Mesenchymal stem cell (in vitro differentiated cells and primary cell): Measurements from ENCODE around the gene ATF3.
"Not testable (repeated sequence)": the region's sequence is repeated elsewhere in the genome, so short reads cannot be mapped to it uniquely, and the experiment has no call there.

Source experiments
- DNase-seq: peaks from one replicate; pipeline ENCODE4 v3.0.0-alpha.2; 2013
- H2AFZ ChIP-seq: one replicate; pipeline ENCODE4 v1.6.1; 2013; ENCODE audit warnings: low read depth, mild to moderate bottlenecking, control low read depth, inconsistent platforms, low read length, moderate library complexity
- H2AK5ac ChIP-seq: 2 replicates; pipeline ENCODE4 v1.6.1; 2013; ENCODE audit warnings: low read length, moderate library complexity, mild to moderate bottlenecking, inconsistent platforms; ENCODE audit not compliant: severe bottlenecking
- H2BK120ac ChIP-seq: one replicate; pipeline ENCODE4 v1.6.1; 2013; ENCODE audit warnings: low read depth, mild to moderate bottlenecking, inconsistent platforms, low read length, moderate library complexity
- H2BK12ac ChIP-seq, 2 experiments: one replicate each; pipeline ENCODE4 v1.6.1; 2013; ENCODE audit warnings: inconsistent platforms in 2 of 2, low read length in 2 of 2, mild to moderate bottlenecking in 2 of 2, moderate library complexity in 2 of 2, control low read depth in 1 of 2
- H2BK15ac ChIP-seq: one replicate; pipeline ENCODE4 v1.6.1; 2013; ENCODE audit warnings: mild to moderate bottlenecking, low read depth, inconsistent platforms; ENCODE audit not compliant: poor library complexity, severe bottlenecking
- H2BK5ac ChIP-seq: 2 replicates; pipeline ENCODE4 v1.6.1; 2013; ENCODE audit warnings: low read depth, mild to moderate bottlenecking, low read length, control low read depth, inconsistent platforms; ENCODE audit not compliant: poor library complexity, severe bottlenecking
- H3K14ac ChIP-seq, 2 experiments: one replicate each; pipeline ENCODE4 v1.6.1; 2013; ENCODE audit warnings: inconsistent platforms in 2 of 2, low read length in 2 of 2, control low read depth in 1 of 2, mild to moderate bottlenecking in 1 of 2, moderate library complexity in 1 of 2
- H3K18ac ChIP-seq, 2 experiments: one replicate each; pipeline ENCODE4 v1.6.1; 2013; ENCODE audit warnings: inconsistent platforms in 2 of 2, low read length in 2 of 2, control low read depth in 1 of 2, low read depth in 1 of 2, mild to moderate bottlenecking in 1 of 2
- H3K23ac ChIP-seq, 2 experiments: one replicate each; pipeline ENCODE4 v1.6.1; 2013; ENCODE audit warnings: inconsistent platforms in 2 of 2, low read length in 2 of 2, mild to moderate bottlenecking in 2 of 2, moderate library complexity in 2 of 2, control low read depth in 1 of 2
- H3K27ac ChIP-seq: 2 replicates; pipeline ENCODE4 v1.5.1; 2013; ENCODE audit warnings: mild to moderate bottlenecking, moderate library complexity, low read length, control low read depth, inconsistent platforms; ENCODE audit not compliant: poor library complexity, severe bottlenecking
- H3K27me3 ChIP-seq, 2 experiments: 2 replicates each; pipeline versions ENCODE4 v1.6.1 to v1.7.0; 2013; ENCODE audit warnings: low read length in 2 of 2, mild to moderate bottlenecking in 2 of 2, moderate library complexity in 2 of 2, control low read depth in 1 of 2, inconsistent platforms in 1 of 2; ENCODE audit not compliant: control insufficient read depth in 1 of 2, insufficient read depth in 1 of 2
- H3K36me3 ChIP-seq, 2 experiments: 2 replicates each; pipeline versions ENCODE4 v1.6.1 to v1.7.0; 2013; ENCODE audit warnings: low read length in 2 of 2, control low read depth in 1 of 2, inconsistent platforms in 1 of 2, low read depth in 1 of 2, mild to moderate bottlenecking in 1 of 2; ENCODE audit not compliant: insufficient read depth in 2 of 2, control insufficient read depth in 1 of 2
- H3K4ac ChIP-seq, 2 experiments: one replicate each; pipeline ENCODE4 v1.6.1; 2013; ENCODE audit warnings: inconsistent platforms in 2 of 2, low read length in 2 of 2, mild to moderate bottlenecking in 2 of 2, moderate library complexity in 2 of 2, control low read depth in 1 of 2, low read depth in 1 of 2
- H3K4me1 ChIP-seq: 2 replicates; pipeline ENCODE4 v1.6.1; 2013; ENCODE audit warnings: low read depth, low read length, control low read depth; ENCODE audit not compliant: control insufficient read depth, insufficient read depth
- H3K4me2 ChIP-seq: 2 replicates; pipeline ENCODE4 v1.6.1; 2013; ENCODE audit warnings: low read length, mild to moderate bottlenecking, inconsistent platforms; ENCODE audit not compliant: poor library complexity, severe bottlenecking
- H3K4me3 ChIP-seq, 2 experiments: 2 replicates each; pipeline versions ENCODE4 v1.5.1 to v1.7.0; 2013; ENCODE audit warnings: low read length in 2 of 2, mild to moderate bottlenecking in 2 of 2, control low read depth in 1 of 2, low read depth in 1 of 2; ENCODE audit not compliant: insufficient read depth in 1 of 2
- H3K79me1 ChIP-seq: replicated peaks from 2 replicates; pipeline ENCODE4 v1.6.1; 2013; ENCODE audit warnings: mild to moderate bottlenecking, control low read depth, low read length, inconsistent platforms; ENCODE audit not compliant: poor library complexity, severe bottlenecking
- H3K9ac ChIP-seq: 2 replicates; pipeline ENCODE4 v1.7.0; 2013; ENCODE audit warnings: mild to moderate bottlenecking, low read length, moderate library complexity
- H3K9me3 ChIP-seq: 2 replicates; pipeline ENCODE4 v1.7.0; 2013; ENCODE audit warnings: mild to moderate bottlenecking, low read length; ENCODE audit not compliant: control insufficient read depth
- H4K8ac ChIP-seq: one replicate; pipeline ENCODE4 v1.6.1; 2013; ENCODE audit warnings: inconsistent platforms, mild to moderate bottlenecking, low read length, moderate library complexity
- H4K91ac ChIP-seq: one replicate; pipeline ENCODE4 v1.6.1; 2013; ENCODE audit warnings: mild to moderate bottlenecking, low read length, inconsistent platforms
- WGBS: methylation state at CpG from one replicate; pipeline ENCODE4 v1.1.7; 2013; ENCODE audit warnings: mixed read lengths; 5-methylcytosine and 5-hydroxymethylcytosine counted together

Gene ATF3

GRCh38 chr1:212652609-212653008 lies 44.0 kb downstream of the ATF3 start:
- WGBS, result 100% methylated on average over 1 of the region's 1 CpG
- peaks cover 4% of the 10 kb centered on the region for H3K4me1 ChIP-seq

GRCh38 chr1:212655668-212656440 lies 47.3 kb downstream of the ATF3 start:
- WGBS, result 65% methylated on average over 6 of the region's 6 CpGs
- Histone ChIP-seq H2BK15ac (no peak overlapping the region), H4K91ac (no peak overlapping the region), H3K9me3 (no peaks in the 10 kb centered on the region), H3K4me3 (no peak overlapping the region), H2AK5ac (no peak overlapping the region), H2BK12ac (no peak overlapping the region), H4K8ac (no peak overlapping the region), H2AFZ (no peak overlapping the region), H3K14ac (no peak overlapping the region), H3K9ac (no peak overlapping the region), H3K79me1 (no peaks in the 10 kb centered on the region), H3K4me1 (peaks cover 4% of the 10 kb centered on the region), H3K23ac (no peak overlapping the region), H3K27me3 (no peaks in the 10 kb centered on the region), H2BK120ac (no peak overlapping the region), H3K4me2 (no peak overlapping the region), H3K18ac (no peak overlapping the region), H3K4ac (no peak overlapping the region), H3K36me3 (peaks cover 0 to 2% of the 10 kb centered on the region in 2 experiments), H3K27ac (no peak overlapping the region), H2BK5ac (no peak overlapping the region)
- DNase-seq, result peak; percentile 62

More at GRCh38 chr1:212652609-212653008, 44.0 kb downstream of the ATF3 start:
- no peak overlapping the region for H2BK12ac ChIP-seq
- no peak overlapping the region for H3K4ac ChIP-seq
- H2BK120ac ChIP-seq, result no peak overlapping the region
- H3K27ac ChIP-seq, result no peak overlapping the region
- H3K18ac ChIP-seq, result no peak overlapping the region
- no peak overlapping the region for H3K4me2 ChIP-seq
- H4K91ac ChIP-seq, result no peak overlapping the region
- no peak overlapping the region for H2AFZ ChIP-seq
- H2BK5ac ChIP-seq, result no peak overlapping the region
- DNase-seq, result no peak
- H3K23ac ChIP-seq, result no peak overlapping the region
- no peaks in the 10 kb centered on the region for H3K27me3 ChIP-seq
- H3K36me3 ChIP-seq, result peaks cover 0 to 2% of the 10 kb centered on the region in 2 experiments
- no peak overlapping the region for H3K14ac ChIP-seq
- H4K8ac ChIP-seq, result no peak overlapping the region
- no peak overlapping the region for H2AK5ac ChIP-seq
- H3K9ac ChIP-seq, result no peak overlapping the region
- no peaks in the 10 kb centered on the region for H3K79me1 ChIP-seq
- H2BK15ac ChIP-seq, result no peak overlapping the region
- no peak overlapping the region for H3K4me3 ChIP-seq
- H3K9me3 ChIP-seq, result no peaks in the 10 kb centered on the region

GRCh38 chr1:212656730-212657129 lies 48.2 kb downstream of the ATF3 start:
- no peaks in the 10 kb centered on the region for H3K9me3 ChIP-seq
- no peak overlapping the region for H2AFZ ChIP-seq
- no peak overlapping the region for H3K9ac ChIP-seq
- no peak overlapping the region for H3K4me3 ChIP-seq
- H3K4me1 ChIP-seq, result peaks cover 4% of the 10 kb centered on the region
- H2AK5ac ChIP-seq, result no peak overlapping the region
- no peak overlapping the region for H3K27ac ChIP-seq
- DNase-seq, result peak; percentile 34
- no peak overlapping the region for H4K91ac ChIP-seq
- H3K79me1 ChIP-seq, result no peaks in the 10 kb centered on the region
- no peaks in the 10 kb centered on the region for H3K27me3 ChIP-seq
- H2BK120ac ChIP-seq, result no peak overlapping the region
- WGBS, result 85% methylated on average over 3 of the region's 5 CpGs
- H3K14ac ChIP-seq, result no peak overlapping the region
- no peak overlapping the region for H4K8ac ChIP-seq
- no peak overlapping the region for H2BK12ac ChIP-seq
- no peak overlapping the region for H3K4ac ChIP-seq
- H3K23ac ChIP-seq, result no peak overlapping the region
- H2BK5ac ChIP-seq, result no peak overlapping the region
- H3K4me2 ChIP-seq, result no peak overlapping the region
- H3K36me3 ChIP-seq, result peaks cover 0 to 2% of the 10 kb centered on the region in 2 experiments
- H3K18ac ChIP-seq, result no peak overlapping the region
- H2BK15ac ChIP-seq, result no peak overlapping the region

GRCh38 chr1:212658250-212658649 lies 49.7 kb downstream of the ATF3 start:
- not testable (repeated sequence) for H4K8ac ChIP-seq, H2BK15ac ChIP-seq, H3K9me3 ChIP-seq, H3K27ac ChIP-seq, H3K9ac ChIP-seq, DNase-seq, H3K23ac ChIP-seq, H2BK120ac ChIP-seq, H3K18ac ChIP-seq, H3K36me3 ChIP-seq, H2BK12ac ChIP-seq, H3K4ac ChIP-seq, H2BK5ac ChIP-seq, H2AK5ac ChIP-seq, H4K91ac ChIP-seq, H3K4me2 ChIP-seq, H3K4me1 ChIP-seq, H3K14ac ChIP-seq, H3K79me1 ChIP-seq, H2AFZ ChIP-seq, H3K27me3 ChIP-seq, H3K4me3 ChIP-seq
- 45% methylated on average over 6 of the region's 7 CpGs for WGBS
